NCI-H345 treated with DMSO at 0.1 percent for 48 hours (cell line): ENCODE data around the gene BMPR1B.

Experiments used
- DNase-seq: peaks from one replicate; lab custom pipeline; 2025; ENCODE audit not compliant: unreplicated experiment; lab: John Stamatoyannopoulos, UW

The BMPR1B gene

DNA sequence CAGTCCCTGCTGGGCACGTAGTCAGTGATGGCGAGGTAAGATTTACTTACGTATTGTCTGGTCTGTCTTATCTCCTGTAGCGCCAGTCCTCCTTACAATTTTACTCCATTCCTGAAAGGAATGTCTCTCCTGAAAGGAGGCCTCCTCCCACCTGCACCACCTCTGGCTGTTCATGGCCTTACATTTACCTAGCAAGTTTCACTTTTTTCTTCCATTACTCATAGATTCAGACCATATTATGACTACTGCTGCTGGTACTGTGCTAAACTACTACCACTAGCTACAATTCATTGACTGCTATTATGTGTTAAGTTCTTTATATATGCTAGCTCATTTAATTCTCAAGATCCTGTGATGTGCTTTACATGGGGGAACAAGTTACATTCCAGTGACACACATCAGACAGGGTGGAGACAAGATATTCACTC, 189.9 kb downstream of the BMPR1B start:
- no peak for DNase-seq

DNA sequence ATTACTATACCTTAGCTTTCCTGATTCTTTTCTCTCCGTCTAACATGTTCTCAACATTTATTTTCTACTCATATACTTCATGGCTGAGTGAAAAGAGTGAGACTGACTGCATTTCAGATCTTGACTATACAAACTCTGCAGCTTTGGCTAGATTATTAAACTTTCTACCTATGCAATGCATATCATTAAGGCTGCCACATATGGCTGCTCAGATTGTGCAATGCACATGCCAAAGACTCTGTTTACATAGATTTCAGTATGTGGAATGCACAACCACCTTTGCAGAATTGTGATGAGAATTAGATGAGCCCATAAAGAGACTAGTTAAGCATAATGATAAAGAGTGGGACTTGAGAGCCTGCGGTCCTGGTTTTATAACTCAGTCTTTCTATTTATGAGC, 196.5 kb downstream of the BMPR1B start:
- no peak for DNase-seq

DNA sequence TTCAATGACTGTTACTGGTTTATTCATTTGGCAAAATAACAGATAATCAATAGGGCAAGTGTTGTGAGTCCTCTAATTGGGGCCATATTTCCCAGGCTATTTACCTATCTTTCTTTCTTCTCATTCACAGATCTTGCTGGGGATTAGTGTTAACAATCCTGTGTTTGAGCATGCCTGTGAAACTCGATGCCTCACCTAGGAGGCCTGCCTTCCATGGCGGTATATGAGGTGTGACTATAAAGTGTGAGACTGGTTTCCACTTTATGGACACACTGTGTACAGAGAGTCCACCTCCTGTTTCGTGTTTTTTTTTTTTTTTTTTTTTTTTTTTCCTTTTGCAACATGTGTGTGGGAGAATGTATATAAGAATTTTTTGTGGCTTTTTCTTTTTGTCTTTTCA, 199.3 kb downstream of the BMPR1B start:
- DNase-seq: peak; percentile 3

DNA sequence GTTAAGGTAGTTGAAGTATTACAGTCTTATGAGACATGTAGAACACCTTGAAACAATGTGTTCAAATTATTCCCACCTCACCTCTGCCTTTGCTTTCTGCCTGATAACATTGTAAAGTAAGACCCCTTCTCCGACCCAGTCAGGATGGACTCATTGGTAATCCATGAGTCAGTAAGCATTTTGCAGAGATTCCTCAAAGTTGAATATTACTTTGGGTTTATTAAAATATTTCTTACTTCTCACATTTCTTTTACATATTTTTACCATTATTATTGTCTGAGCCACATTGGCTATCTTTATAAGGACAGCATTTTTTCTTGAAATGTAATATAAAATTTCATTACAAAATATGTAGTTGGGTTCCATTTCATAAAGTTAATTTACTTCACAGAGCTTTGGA, 201.6 kb downstream of the BMPR1B start:
- DNase-seq: no peak

DNA sequence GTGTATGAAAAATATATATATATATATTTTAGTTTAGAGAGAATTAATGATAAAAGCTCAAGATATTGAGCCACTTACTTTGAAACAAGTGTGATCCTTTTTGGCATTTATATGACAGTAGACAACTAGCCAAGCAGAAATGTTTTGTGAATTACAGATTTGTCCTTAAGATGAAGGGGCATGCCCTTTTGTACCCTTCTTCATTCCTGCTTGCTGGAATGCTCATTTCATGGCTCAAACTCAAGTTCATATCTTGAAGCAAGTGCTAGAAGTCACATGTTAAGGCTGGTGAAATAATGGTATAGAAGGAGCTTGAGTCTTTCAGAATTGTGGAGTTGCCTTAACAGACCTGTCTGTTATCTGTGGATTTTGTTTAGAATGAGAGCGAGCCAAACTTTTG, 203.0 kb downstream of the BMPR1B start:
- no peak for DNase-seq

DNA sequence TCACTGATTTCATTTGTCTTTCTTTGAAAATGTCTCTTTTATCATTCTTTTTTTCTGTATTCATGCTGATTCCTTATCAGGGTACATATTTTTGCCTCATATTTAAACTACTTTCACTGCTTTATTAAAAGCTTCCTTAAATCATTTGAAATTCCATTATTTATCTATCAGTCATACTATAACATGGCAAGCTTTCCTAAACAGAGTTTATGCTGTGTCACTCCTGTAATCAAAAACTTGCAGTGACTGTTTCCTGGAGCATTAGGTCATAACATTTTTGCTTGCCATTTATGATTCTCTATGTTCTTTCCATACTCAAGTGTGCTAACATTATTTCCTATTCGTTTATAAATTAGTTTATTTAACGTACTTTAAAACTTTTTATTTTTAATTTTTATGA, 203.7 kb downstream of the BMPR1B start:
- DNase-seq: no peak

GRCh38 chr4:94962484-94962883, 204.7 kb downstream of the BMPR1B start:
- no peak for DNase-seq

- no peak for DNase-seq
Measured at GRCh38 chr4:94965852-94966251, 208.1 kb downstream of the BMPR1B start.

DNA sequence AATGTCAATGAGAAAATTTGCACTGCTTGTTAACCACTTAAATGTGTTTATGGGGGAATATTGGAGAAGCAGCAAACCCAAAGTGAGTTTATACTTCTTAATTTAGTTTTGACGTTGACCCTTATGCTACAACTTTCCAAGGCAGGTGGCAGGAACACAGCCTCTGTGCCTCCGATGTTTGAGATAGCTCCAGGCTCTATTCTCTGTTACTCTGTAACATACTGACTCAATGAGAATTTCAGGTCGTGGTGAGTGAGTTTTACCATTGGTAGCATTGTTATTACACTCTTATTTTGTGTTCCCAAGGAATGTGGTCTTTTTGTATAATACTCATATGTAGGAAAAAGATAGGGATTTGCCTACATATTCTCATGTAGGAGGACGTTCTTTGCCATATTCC, 210.7 kb downstream of the BMPR1B start:
- DNase-seq: no peak

DNA sequence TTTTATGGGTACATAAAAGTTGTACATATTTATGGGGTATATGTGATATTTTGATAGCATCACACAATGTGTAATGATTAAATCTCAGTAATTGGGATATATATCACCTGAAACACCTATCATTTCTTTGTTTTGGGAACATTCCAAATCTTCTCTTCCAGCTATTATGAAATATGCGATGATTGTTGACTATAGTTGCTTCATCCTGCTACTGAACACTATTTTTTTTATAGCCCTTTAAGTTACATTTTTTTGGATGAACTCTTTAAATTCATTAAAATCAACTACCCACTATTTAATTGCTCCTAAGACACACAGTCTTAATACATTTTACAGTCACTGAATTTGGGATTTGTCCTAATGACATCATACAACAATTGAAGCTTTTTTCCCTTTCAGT, 212.9 kb downstream of the BMPR1B start:
- DNase-seq: no peak

GRCh38 chr4:94974773-94975172, 217.0 kb downstream of the BMPR1B start:
- DNase-seq: no peak

GRCh38 chr4:94976371-94977011, 218.7 kb downstream of the BMPR1B start:
- DNase-seq: no peak

DNA sequence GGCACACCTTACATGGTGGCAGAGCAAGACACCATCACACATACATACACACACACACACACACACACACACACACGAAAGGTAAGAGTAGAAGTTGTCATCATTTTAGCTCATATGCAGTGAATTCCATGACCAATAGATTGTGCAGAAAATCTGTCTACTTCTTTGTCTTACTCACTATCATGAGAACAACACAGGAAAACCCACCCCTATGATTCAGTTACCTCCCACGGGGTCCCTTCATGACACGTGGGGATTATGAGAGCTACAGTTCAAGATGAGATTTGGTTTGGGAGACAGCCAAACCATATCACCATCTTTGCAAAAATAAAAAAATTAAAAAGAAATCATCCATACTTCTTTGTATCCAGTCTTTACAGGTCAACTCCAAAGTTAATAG, 221.1 kb downstream of the BMPR1B start:
- DNase-seq: no peak

DNA sequence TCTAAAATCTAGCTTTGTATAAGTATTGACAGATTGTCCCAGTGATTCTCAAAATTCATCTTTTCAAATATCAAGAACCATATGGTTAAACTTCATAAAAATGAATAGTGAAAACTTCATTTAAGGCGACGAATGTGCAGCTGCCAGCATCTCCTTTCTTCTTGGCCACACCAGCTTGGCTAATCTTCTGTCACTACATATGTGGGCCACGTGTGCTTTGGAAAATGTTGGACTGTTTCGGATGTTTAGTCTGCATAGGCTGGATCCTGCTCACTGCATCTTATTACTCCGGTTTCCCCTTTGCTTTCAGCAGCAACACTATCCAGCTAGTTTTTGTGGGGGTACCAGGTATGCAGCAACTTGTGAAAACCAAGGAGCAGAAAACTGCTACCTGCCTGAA, 221.9 kb downstream of the BMPR1B start:
- no peak for DNase-seq

DNA sequence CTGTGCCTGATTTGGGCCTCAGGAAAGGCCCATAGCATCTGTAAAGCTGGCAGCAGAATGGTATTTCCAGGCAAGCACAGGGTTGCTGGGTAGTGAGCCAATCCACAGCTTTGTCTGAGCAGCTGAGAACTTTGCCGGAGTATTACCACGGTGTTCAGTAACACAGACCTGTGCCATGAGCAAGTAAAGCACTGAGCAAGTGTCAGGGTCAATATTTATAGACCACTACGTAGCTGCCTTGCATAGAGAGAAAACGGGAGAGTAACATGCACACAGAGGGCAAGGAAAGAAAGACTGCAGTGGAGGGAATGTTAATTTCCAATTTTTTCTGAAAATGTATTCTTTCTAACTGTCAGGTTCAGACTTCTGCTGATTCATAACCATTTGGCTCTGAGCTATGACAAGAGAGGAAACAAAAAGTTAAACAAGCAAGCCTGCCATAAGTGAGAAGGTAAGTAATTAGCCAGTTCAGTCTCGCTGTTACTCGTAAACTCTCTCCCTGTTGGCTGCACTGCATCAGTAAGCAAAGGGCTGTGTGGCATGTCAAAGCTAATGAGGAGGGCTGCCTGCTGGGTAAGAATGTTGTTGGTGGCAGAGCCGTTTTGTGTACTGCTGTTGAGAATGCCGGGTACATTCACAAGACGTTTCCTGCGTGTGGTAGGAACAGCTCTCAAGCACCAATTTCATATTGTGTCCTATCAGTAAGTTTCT, 238.1 kb downstream of the BMPR1B start:
- no peak for DNase-seq

GRCh38 chr4:95000076-95000648, 242.4 kb downstream of the BMPR1B start:
- DNase-seq: no peak

- no peak for DNase-seq
Measured at GRCh38 chr4:95004912-95005311, 247.2 kb downstream of the BMPR1B start.

- DNase-seq: no peak
Measured at GRCh38 chr4:95007998-95008397, 250.2 kb downstream of the BMPR1B start.

DNA sequence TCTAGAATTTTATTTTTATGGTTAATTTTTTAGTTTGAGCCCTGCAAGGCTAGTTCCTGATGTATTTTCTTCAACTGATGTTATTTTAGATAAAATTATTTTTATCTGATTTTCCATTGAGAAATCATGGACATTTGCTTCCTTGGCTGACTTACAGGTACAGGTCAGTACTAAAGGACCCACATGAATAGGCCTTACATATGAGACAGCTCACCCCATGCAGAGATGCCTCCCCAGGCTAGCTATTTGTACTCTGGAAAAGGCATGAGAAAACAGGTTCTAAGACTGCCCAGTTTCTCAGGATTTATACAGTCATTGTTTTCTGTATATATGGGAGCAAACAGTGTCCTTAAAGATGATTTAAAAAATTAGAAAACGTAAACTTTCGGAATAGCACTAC, 255.5 kb downstream of the BMPR1B start:
- no peak for DNase-seq

DNA sequence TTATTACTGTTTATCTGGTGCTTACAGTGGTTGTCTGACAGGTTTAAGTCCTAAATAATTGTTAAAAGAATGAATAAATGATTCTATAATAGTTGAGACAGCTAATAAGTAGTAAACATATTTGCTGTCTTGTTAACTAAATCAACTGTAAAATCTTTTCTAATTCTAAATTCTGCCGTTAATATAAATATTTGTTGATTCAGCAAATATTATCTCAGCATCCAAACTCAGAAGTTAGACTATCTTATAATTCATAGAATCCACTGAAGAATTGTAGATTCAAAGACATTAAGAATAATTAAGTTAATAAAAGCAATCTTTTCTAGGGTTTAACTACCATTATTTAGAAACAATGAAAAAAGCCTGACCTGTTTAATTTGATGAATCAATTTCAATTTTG, 256.3 kb downstream of the BMPR1B start:
- DNase-seq: no peak

DNA sequence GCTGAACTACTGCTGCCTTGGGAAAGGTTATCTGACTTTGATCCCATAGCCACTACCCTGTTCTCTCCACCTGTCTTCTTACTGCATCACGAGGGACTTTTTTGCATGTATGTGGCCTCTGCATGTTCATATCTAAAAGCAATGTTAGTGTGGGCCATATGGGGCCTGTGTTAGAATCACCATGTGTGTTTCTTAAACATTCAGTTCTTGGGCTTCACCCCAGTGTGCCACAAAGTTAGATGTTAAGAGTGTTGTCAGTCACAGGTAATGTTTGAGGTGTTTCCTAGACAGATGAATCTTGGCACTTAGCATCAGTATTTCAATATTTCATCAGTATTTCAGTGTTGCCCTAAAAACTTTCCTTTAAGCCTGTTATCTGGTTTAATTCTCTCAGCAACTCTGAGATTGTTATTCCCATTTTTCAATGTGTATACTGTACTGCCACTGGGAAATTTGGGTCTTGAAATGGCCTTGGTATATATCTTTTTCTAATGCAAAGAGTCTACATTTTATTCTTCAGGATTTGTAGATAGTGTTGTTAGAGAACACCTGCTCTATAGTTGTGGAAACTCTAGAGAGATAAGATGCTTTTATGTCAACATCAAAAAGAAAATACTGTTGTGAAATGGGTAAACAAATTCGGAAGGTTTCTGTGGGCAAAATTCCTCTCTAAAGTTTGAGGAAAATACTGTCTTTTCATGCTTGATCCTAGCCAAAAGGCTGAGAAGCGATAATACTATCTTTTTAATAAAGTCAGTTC, 259.7 kb downstream of the BMPR1B start:
- no peak for DNase-seq

GRCh38 chr4:95018785-95019184, 261.0 kb downstream of the BMPR1B start:
- DNase-seq: no peak
